ENCODE results near the gene IFNK. TPM values are rescaled to one million over a fixed set of nuclear protein-coding genes. Genes with fewer than 3 reads are reported as not detected.
"Not testable (repeated sequence)": the region's sequence is repeated elsewhere in the genome, so short reads cannot be mapped to it uniquely, and the experiment has no call there.

IFNK gene
- total RNA-seq, 2 donors from 2014 or later: not detected

DNA sequence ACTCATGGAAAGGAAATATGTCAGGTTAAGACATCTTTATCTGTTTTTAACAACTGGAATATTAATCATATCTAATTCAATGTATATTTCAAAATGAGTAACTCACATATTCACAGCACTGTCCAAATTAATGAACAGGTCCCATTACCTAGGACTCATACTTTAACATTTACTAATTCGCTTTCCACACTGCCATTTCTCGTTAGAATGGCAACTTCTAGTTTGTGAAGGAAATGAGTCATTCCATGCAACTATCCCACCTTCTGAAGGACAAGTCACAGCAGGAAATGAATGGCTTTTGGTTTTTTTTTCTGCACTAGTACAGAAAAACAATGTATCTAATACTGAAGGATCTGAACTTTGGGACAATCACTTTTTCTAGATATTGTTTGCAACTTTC is 24.6 kb upstream of the IFNK start:
- Histone ChIP-seq H3K27ac (no peak overlapping the region), H3K4me1 (ENCODE audit: control insufficient read depth in 1 of 2, low read depth in 2 of 2) (no peaks in the 10 kb centered on the region), H3K36me3 (no peaks in the 10 kb centered on the region), H3K27me3 (replicated peaks; ENCODE audit: insufficient read depth) (no peaks in the 10 kb centered on the region), H3K9me3 (no peaks in the 10 kb centered on the region), H3K4me3 (no peak overlapping the region)
- TF ChIP-seq CTCF (IDR thresholded peaks at IDR 0.05): no peak
- ATAC-seq (ENCODE audit: insufficient number of reproducible peaks, low FRiP score, low read depth) (no peak), DNase-seq (ENCODE audit: low spot score) (no peak)

- not testable (repeated sequence) for DNase-seq (ENCODE audit: low spot score); H3K27me3 ChIP-seq (replicated peaks; ENCODE audit: insufficient read depth); ATAC-seq (ENCODE audit: insufficient number of reproducible peaks, low FRiP score, low read depth); H3K4me1 ChIP-seq (ENCODE audit: control insufficient read depth in 1 of 2, low read depth in 2 of 2); H3K36me3 ChIP-seq; H3K27ac ChIP-seq; H3K9me3 ChIP-seq; H3K4me3 ChIP-seq
These were observed 23.2 kb upstream of the IFNK start for GRCh38 chr9:27500902-27501301.

- H3K36me3 ChIP-seq: no peaks in the 10 kb centered on the region
- H3K4me3 ChIP-seq: no peak overlapping the region
- TF ChIP-seq CTCF (IDR thresholded peaks at IDR 0.05): no peak
- H3K27ac ChIP-seq: no peak overlapping the region
- ATAC-seq (ENCODE audit: insufficient number of reproducible peaks, low FRiP score, low read depth) (no peak), DNase-seq (ENCODE audit: low spot score) (no peak)
- H3K9me3 ChIP-seq: no peaks in the 10 kb centered on the region
- no peaks in the 10 kb centered on the region for H3K27me3 ChIP-seq (replicated peaks; ENCODE audit: insufficient read depth)
- no peaks in the 10 kb centered on the region for H3K4me1 ChIP-seq (ENCODE audit: control insufficient read depth in 1 of 2, low read depth in 2 of 2)
These were observed 20.5 kb upstream of the IFNK start for GRCh38 chr9:27503623-27504022.

DNA sequence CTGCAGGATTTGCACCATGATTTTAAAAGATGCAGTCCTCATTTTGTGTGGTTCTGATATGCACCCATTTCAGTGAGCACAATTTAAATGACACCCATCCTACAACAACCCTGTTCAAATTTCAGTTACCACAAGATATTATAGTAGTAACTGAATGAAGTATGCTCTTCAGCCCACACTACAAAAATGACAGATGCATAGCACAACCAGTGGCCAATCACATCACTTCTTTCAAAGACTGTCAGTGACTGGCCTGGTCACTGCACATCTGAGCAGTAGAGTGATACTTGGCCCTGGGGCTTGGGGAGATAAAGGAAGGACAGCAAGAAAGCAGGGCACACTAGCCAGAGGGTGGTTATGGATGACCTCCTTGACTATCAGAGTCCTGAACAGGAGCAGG is 19.8 kb upstream of the IFNK start:
- Histone ChIP-seq H3K27me3 (replicated peaks; ENCODE audit: insufficient read depth) (no peaks in the 10 kb centered on the region), H3K27ac (no peak overlapping the region), H3K9me3 (no peaks in the 10 kb centered on the region), H3K4me3 (no peak overlapping the region), H3K36me3 (no peaks in the 10 kb centered on the region), H3K4me1 (ENCODE audit: control insufficient read depth in 1 of 2, low read depth in 2 of 2) (no peaks in the 10 kb centered on the region)
- no peak for ATAC-seq (ENCODE audit: insufficient number of reproducible peaks, low FRiP score, low read depth)
- no peak for DNase-seq (ENCODE audit: low spot score)
- no peak for TF ChIP-seq CTCF (IDR thresholded peaks at IDR 0.05)

- H3K4me1 ChIP-seq (ENCODE audit: control insufficient read depth in 1 of 2, low read depth in 2 of 2): no peaks in the 10 kb centered on the region
- no peaks in the 10 kb centered on the region for H3K27me3 ChIP-seq (replicated peaks; ENCODE audit: insufficient read depth)
- DNase-seq (ENCODE audit: low spot score) (no peak), ATAC-seq (ENCODE audit: insufficient number of reproducible peaks, low FRiP score, low read depth) (no peak)
- H3K27ac ChIP-seq: no peak overlapping the region
- no peaks in the 10 kb centered on the region for H3K36me3 ChIP-seq
- H3K9me3 ChIP-seq: no peaks in the 10 kb centered on the region
- no peak overlapping the region for H3K4me3 ChIP-seq
- no peak for TF ChIP-seq CTCF (IDR thresholded peaks at IDR 0.05)
These were observed 18.3 kb upstream of the IFNK start for GRCh38 chr9:27505744-27506161.

- no peak for ATAC-seq (ENCODE audit: insufficient number of reproducible peaks, low FRiP score, low read depth)
- H3K4me1 ChIP-seq (ENCODE audit: control insufficient read depth in 1 of 2, low read depth in 2 of 2): no peaks in the 10 kb centered on the region
- no peaks in the 10 kb centered on the region for H3K9me3 ChIP-seq
- no peak for TF ChIP-seq CTCF (IDR thresholded peaks at IDR 0.05)
- DNase-seq (ENCODE audit: low spot score): no peak
- no peaks in the 10 kb centered on the region for H3K36me3 ChIP-seq
- no peak overlapping the region for H3K27ac ChIP-seq
- H3K4me3 ChIP-seq: no peak overlapping the region
- H3K27me3 ChIP-seq (replicated peaks; ENCODE audit: insufficient read depth): no peaks in the 10 kb centered on the region
These were observed 17.1 kb upstream of the IFNK start for GRCh38 chr9:27506981-27507380.
